ENCODE measurements around the gene ARVCF. TPM values are rescaled to one million over a fixed set of nuclear protein-coding genes. Genes with fewer than 3 reads are reported as not detected.

Gene ARVCF
- total and polyA plus RNA-seq, 7 donors: 3.6 to 28.0 (median 8.7) TPM

- Histone ChIP-seq H3K36me3 (ENCODE audit: insufficient read depth in 1 of 2, low read depth in 1 of 2) (peaks cover 0 to 67% of the 10 kb centered on the region in 2 donors), H3K4me1 (no peaks in the 10 kb centered on the region), H3K27me3 (ENCODE audit: insufficient read depth in 3 of 3, low read length in 2 of 3) (no peaks in the 10 kb centered on the region), H3K27ac (no peak overlapping the region), H3K9me3 (no peaks in the 10 kb centered on the region), H3K4me3 (no peak overlapping the region)
- WGBS, 3 donors: 90 to 93% (median 90%) methylated on average over 4 of the region's 4 CpGs
- DNase-seq (no peak), ATAC-seq (no peak)
- TF ChIP-seq CTCF (IDR thresholded peaks at IDR 0.05): no peak
- intact Hi-C loops (cut with DNase I): no loop called here
Measured at GRCh38 chr22:20046730-20047129, 30.1 kb upstream of the ARVCF start.

GRCh38 chr22:20044495-20045151, 28.0 kb upstream of the ARVCF start:
- TF ChIP-seq CTCF (IDR thresholded peaks at IDR 0.05): no peak
- Histone ChIP-seq H3K27me3 (ENCODE audit: insufficient read depth in 3 of 3, low read length in 2 of 3) (no peaks in the 10 kb centered on the region), H3K4me1 (no peaks in the 10 kb centered on the region), H3K27ac (no peak overlapping the region), H3K4me3 (no peak overlapping the region), H3K9me3 (no peaks in the 10 kb centered on the region), H3K36me3 (ENCODE audit: insufficient read depth in 1 of 2, low read depth in 1 of 2) (peaks cover 0 to 75% of the 10 kb centered on the region in 2 donors)
- DNase-seq: no peak
- ATAC-seq: peak in 3 of 4 donors; percentile 22 to 52 (median 46)
- WGBS, 3 donors: 56 to 70% (median 64%) methylated on average over 10 of the region's 10 CpGs
- intact Hi-C loops (cut with DNase I): no loop called here

GRCh38 chr22:20043997-20044342, 27.3 kb upstream of the ARVCF start:
- TF ChIP-seq CTCF (IDR thresholded peaks at IDR 0.05): no peak

GRCh38 chr22:20043057-20043996, 26.7 kb upstream of the ARVCF start:
- DNase-seq (no peak), ATAC-seq (no peak)
- no peaks in the 10 kb centered on the region for H3K4me1 ChIP-seq
- H3K9me3 ChIP-seq: no peaks in the 10 kb centered on the region
- peaks cover 0 to 79% of the 10 kb centered on the region in 2 donors for H3K36me3 ChIP-seq (ENCODE audit: insufficient read depth in 1 of 2, low read depth in 1 of 2)
- H3K4me3 ChIP-seq: no peak overlapping the region
- intact Hi-C loops (cut with DNase I): no loop called here
- no peak for TF ChIP-seq CTCF (IDR thresholded peaks at IDR 0.05)
- H3K27ac ChIP-seq: no peak overlapping the region
- 89 to 92% (median 91%) methylated on average over 26 of the region's 26 CpGs for WGBS, 3 donors
- no peaks in the 10 kb centered on the region for H3K27me3 ChIP-seq (ENCODE audit: insufficient read depth in 3 of 3, low read length in 2 of 3)

More at GRCh38 chr22:20043997-20044342, 27.3 kb upstream of the ARVCF start:
- Histone ChIP-seq H3K9me3 (no peaks in the 10 kb centered on the region), H3K4me1 (no peaks in the 10 kb centered on the region), H3K36me3 (ENCODE audit: insufficient read depth in 1 of 2, low read depth in 1 of 2) (peaks cover 0 to 77% of the 10 kb centered on the region in 2 donors), H3K27ac (no peak overlapping the region), H3K27me3 (ENCODE audit: insufficient read depth in 3 of 3, low read length in 2 of 3) (no peaks in the 10 kb centered on the region), H3K4me3 (no peak overlapping the region)
- intact Hi-C loops (cut with DNase I): no loop called here
- WGBS, 3 donors: 82 to 92% (median 91%) methylated on average over 7 of the region's 7 CpGs
- ATAC-seq (no peak), DNase-seq (no peak)

Data from psoas muscle (tissue), 8 donors.